ENCODE measurements around the gene PRIMPOL. TPM values are rescaled to one million over a fixed set of nuclear protein-coding genes. Genes with fewer than 3 reads are reported as not detected.

PRIMPOL gene
- total and polyA plus RNA-seq, 9 of the 15 experiments (the other 6 are each of a cell fraction or from before 2014, with no cell fraction given): 11.0 to 32.0 (median 16.1) TPM

GRCh38 chr4:184684491-184685189, 35.1 kb downstream of the PRIMPOL start (continued):
- TF ChIP-seq, protein P1, sequence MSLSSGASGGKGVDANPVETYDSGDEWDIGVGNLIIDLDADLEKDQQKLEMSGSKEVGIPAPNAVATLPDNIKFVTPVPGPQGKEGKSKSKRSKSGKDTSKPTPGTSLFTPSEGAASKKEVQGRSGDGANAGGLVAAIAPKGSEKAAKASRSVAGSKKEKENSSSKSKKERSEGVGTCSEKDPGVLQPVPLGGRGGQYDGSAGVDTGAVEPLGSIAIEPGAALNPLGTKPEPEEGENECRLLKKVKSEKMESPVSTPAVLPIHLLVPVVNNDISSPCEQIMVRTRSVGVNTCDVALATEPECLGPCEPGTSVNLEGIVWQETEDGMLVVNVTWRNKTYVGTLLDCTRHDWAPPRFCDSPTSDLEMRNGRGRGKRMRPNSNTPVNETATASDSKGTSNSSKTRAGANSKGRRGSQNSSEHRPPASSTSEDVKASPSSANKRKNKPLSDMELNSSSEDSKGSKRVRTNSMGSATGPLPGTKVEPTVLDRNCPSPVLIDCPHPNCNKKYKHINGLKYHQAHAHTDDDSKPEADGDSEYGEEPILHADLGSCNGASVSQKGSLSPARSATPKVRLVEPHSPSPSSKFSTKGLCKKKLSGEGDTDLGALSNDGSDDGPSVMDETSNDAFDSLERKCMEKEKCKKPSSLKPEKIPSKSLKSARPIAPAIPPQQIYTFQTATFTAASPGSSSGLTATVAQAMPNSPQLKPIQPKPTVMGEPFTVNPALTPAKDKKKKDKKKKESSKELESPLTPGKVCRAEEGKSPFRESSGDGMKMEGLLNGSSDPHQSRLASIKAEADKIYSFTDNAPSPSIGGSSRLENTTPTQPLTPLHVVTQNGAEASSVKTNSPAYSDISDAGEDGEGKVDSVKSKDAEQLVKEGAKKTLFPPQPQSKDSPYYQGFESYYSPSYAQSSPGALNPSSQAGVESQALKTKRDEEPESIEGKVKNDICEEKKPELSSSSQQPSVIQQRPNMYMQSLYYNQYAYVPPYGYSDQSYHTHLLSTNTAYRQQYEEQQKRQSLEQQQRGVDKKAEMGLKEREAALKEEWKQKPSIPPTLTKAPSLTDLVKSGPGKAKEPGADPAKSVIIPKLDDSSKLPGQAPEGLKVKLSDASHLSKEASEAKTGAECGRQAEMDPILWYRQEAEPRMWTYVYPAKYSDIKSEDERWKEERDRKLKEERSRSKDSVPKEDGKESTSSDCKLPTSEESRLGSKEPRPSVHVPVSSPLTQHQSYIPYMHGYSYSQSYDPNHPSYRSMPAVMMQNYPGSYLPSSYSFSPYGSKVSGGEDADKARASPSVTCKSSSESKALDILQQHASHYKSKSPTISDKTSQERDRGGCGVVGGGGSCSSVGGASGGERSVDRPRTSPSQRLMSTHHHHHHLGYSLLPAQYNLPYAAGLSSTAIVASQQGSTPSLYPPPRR (CRISPR knock-in tag; IDR thresholded peaks at IDR 0.05; ENCODE audit: borderline replicate concordance): peak; percentile 56; the same call in 1 of the 2 replicates
- TF ChIP-seq ZNF507 (tag; conservative IDR thresholded peaks at IDR 0.05): no peak
- TF ChIP-seq ZNF280B (CRISPR knock-in tag; IDR thresholded peaks at IDR 0.05): no peak
- TF ChIP-seq PHB2 (IDR thresholded peaks at IDR 0.05; ENCODE audit: low read depth): peak; percentile 96
- no peak; the same call in 1 of the 2 replicates for TF ChIP-seq ZKSCAN8 (CRISPR knock-in tag; IDR thresholded peaks at IDR 0.05)
- no peak for TF ChIP-seq ZNF124 (CRISPR knock-in tag; IDR thresholded peaks at IDR 0.05)
- peak; percentile 99 for TF ChIP-seq GATA2 (CRISPR knock-in tag; IDR thresholded peaks at IDR 0.05)
- peak; percentile 66; the same call in 1 of the 2 replicates for TF ChIP-seq TFAP4 (CRISPR knock-in tag; IDR thresholded peaks at IDR 0.05; ENCODE audit: borderline replicate concordance)
- TF ChIP-seq, protein P2, sequence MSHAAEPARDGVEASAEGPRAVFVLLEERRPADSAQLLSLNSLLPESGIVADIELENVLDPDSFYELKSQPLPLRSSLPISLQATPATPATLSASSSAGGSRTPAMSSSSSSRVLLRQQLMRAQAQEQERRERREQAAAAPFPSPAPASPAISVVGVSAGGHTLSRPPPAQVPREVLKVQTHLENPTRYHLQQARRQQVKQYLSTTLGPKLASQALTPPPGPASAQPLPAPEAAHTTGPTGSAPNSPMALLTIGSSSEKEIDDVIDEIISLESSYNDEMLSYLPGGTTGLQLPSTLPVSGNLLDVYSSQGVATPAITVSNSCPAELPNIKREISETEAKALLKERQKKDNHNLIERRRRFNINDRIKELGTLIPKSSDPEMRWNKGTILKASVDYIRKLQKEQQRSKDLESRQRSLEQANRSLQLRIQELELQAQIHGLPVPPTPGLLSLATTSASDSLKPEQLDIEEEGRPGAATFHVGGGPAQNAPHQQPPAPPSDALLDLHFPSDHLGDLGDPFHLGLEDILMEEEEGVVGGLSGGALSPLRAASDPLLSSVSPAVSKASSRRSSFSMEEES (CRISPR knock-in tag; IDR thresholded peaks at IDR 0.05): no peak
- TF ChIP-seq MAZ (CRISPR knock-in tag; conservative IDR thresholded peaks at IDR 0.05 in 1 of 2, IDR thresholded peaks at IDR 0.05 in 1 of 2): peak in 1 of 2 experiments; percentile 48; a peak in 1 of 4 replicates
- TF ChIP-seq, protein P3, sequence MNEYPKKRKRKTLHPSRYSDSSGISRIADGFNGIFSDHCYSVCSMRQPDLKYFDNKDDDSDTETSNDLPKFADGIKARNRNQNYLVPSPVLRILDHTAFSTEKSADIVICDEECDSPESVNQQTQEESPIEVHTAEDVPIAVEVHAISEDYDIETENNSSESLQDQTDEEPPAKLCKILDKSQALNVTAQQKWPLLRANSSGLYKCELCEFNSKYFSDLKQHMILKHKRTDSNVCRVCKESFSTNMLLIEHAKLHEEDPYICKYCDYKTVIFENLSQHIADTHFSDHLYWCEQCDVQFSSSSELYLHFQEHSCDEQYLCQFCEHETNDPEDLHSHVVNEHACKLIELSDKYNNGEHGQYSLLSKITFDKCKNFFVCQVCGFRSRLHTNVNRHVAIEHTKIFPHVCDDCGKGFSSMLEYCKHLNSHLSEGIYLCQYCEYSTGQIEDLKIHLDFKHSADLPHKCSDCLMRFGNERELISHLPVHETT (CRISPR knock-in tag; conservative IDR thresholded peaks at IDR 0.05 in 1 of 2, IDR thresholded peaks at IDR 0.05 in 1 of 2): peak in 1 of 2 experiments; percentile 84; a peak in 2 of 4 replicates
- no peak for TF ChIP-seq HNRNPH1 (optimal IDR thresholded peaks at IDR 0.05; ENCODE audit: low read depth, low read length)
- no peak for TF ChIP-seq ARID2 (IDR thresholded peaks at IDR 0.05)

Data from K562 (cell line).